ENCODE results near the gene ANK2. TPM values are rescaled to one million over a fixed set of nuclear protein-coding genes. Genes with fewer than 3 reads are reported as not detected.

ANK2 gene
- polyA plus RNA-seq, 4 donors: 53.4 to 70.7 (median 59.7) TPM

DNA sequence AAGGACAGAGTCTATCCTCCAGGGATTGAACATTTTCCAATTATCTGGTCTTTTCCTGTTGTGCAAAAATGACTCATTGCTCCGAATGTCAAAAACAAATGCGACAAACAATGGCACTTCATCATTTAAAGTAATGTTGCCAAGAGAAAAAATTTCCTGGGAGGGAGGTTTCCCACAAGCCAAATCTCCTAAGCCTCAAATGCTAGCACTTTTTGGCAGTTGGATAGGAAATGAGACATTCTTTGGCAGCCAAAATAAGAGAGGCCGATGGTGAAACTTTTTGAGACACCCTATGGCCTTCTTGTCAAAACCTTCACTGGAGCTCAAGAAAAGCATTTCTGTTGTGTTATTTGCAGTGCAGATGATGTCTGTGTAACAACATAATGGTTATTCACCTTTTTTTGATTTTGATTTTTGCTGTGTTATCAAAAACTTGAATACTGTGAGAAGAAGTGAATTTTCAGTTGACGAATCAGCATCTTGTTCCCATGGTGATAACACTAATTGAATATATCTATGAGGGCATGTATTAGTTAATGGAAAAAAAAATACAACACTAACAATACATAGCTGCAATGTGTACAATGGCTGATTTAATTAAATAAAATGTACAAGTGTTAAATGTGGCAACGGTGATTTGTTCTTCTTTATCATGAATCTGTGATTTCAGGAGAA is 333.8 kb downstream of the ANK2 start:
- no peak for DNase-seq (ENCODE audit: low read depth in 4 of 4, low spot score in 3 of 4)

DNA sequence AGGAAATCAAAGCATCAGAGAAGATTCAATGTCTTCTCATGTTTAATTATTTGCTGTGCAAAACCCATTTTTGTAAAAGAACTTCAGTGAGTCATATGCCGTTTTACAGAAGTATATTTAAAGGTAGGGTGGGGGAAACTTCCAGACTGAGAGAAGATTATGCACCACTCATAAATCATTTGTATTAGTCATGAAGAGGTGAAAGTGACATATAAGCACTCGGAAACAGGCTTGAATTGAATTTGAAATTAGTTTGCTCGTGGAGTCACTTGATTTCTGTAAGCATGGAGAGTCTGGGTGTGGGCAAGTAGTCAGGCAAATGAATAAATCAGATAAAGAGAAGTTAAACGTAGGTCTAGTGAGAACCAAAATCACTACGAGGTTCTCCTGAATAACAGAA is 335.1 kb downstream of the ANK2 start:
- no peak for DNase-seq (ENCODE audit: low read depth in 4 of 4, low spot score in 3 of 4)

DNA sequence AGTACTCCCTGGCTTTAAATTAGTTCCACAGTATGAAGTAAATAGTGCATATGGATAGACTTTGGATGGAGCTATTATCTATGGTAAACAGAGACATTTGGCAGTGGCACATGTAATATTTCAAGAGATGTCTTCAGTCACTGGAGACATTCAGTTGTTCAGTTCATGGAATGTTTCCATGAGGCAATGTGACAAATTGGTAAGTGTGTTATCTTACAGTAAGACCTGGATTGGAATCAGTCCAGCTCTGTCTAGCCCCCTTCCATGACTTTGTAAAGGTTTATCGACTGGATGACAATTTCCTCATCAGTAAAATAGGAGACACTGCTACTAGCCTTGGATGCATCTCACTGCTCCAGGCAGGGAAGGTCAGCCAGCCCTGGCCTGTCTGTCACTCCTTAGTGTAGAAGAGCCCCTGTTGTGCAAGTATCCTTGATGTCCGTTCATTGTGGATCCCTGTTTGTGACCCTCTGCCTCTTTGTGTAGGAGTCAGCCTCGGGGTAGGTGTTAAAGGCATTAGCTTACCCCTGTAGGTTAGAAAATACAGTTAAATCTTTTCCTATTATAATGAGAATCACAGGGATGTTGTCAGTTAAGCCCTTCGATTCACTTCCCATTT is 335.9 kb downstream of the ANK2 start:
- DNase-seq (ENCODE audit: low read depth in 4 of 4, low spot score in 3 of 4): no peak

DNA sequence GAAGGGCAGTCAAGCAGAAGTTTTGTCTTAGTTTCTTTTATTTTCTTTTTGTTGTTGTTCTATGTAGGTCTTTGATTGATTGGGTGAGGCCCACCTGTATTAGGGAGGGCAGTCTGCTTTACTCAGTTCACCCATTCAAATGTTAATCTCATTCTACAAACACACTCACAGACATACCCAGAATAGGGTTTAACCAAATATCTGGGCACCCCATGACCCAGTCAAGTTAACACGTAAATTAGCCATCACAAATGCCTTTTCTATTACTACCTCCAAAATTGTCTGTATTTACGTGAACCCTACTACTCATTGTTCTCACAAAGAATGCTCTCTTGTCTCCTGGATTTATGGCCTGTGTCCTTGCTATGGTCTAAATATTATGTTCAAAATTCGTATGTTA is 339.7 kb downstream of the ANK2 start:
- no peak for DNase-seq (ENCODE audit: low read depth in 4 of 4, low spot score in 3 of 4)

DNA sequence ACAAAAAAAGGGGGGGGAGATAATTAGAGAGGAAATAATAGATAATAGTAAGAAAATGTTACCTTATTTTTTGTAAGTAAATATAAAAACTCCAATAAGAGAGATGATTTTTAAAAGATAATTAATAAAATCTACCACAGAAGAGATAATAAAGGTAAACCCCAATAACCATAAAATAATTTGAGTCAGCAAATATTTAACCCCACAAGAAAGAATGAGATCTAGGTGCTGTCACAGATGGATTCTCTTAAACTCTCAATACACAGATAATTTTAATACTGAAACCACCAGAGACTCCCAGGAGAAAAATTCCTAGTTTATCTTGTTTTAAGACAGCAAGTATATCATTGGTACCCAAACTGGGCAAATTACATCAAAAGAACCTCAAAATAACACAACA is 341.4 kb downstream of the ANK2 start:
- DNase-seq (ENCODE audit: low read depth in 4 of 4, low spot score in 3 of 4): no peak

DNA sequence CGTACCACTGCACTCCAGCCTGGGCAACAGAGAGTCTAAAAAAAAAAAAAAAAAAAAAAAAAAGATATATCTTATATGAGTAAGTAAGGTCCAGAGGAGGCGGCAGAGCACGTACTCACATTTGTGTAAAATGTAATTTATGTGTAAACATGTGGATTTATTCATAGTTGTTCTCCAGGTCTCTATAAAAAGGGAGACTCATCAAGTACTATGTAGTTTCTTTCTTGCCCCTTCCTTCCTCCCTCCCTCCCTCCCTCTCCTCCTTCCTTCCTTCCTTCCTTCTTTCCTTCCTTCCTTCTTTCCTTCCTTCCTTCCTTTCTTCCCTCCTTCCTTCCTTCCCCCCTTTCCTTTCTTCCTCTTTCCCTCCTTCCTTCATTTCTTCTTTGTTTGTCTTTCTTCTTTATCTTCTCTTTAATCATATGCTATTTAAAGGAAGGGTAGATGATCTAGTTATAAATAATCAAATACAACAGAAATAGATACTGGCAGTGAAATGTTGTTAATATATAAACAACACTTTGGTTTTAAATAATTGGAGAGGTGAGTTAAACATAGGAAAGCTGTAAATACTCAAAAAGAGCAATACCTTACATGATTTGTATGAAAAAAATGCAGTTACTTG is 344.8 kb downstream of the ANK2 start:
- DNase-seq (ENCODE audit: low read depth in 4 of 4, low spot score in 3 of 4): no peak

DNA sequence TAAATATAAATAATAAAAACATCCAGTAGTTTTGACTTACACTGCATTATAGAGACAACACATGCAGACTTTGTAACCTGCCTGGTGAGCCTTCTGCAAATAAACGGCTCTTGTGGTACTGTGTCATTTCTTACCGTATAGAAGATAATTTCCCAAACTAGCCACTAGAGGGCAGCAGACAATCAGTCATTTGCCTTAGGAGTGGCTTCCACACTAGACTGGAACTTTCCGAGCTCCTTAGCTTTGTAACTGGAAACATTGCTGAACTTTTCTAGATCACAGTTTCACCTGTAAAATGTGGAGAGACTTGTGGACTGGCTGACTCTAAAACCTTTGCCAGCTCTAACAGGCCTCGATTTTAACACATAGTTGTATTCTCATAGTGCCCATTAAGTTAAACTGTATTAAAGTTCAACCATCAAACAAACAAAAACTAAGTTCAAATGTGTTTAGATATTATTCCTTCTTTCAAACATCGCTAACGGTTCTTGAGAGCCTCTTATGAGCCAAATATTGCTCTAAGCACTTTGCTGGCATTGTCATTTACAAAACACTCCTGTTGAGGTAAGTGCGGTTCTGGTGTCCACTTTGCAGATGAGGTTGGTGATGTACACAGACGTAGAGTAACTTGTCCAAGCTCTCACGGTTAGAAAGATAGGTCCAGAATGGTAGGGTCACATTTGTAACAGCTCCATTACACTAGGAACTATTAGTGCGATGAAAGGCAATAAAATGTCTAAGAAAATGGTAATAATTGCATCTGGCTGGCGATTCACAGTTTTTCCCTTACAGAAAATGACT is 345.5 kb downstream of the ANK2 start:
- peak; percentile 79 to 83 (median 82) for DNase-seq (ENCODE audit: low read depth in 4 of 4, low spot score in 3 of 4)

DNA sequence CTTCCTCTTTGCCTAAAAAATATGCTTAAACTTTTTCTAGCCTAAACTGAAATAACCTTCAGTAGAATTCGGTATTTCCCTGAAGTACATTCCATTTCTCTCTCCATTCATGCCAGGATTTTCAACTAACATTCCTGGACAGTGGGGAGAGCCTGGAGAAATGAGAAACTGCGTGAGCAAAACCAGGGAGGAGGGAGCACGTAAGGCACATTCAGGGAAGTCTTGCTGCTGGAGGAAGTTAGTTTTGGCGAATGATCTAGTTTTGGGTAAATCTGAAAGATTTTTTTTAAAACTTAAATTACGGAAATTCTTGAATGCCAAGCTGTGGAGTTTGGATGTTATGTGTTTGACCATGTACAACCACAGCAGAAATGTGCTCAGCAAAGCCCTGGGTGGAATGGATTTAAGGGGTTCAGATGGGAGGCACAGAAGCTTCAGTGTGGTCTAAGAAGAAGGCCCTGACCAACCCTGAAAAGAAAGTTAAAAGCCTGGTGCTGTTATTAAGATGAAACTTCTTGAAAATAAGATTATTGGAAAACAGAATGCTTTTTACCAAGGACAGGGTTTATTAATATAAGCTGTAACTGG is 347.8 kb downstream of the ANK2 start:
- DNase-seq (ENCODE audit: low read depth in 4 of 4, low spot score in 3 of 4): peak in 2 of 4 donors; percentile 12 to 25

DNA sequence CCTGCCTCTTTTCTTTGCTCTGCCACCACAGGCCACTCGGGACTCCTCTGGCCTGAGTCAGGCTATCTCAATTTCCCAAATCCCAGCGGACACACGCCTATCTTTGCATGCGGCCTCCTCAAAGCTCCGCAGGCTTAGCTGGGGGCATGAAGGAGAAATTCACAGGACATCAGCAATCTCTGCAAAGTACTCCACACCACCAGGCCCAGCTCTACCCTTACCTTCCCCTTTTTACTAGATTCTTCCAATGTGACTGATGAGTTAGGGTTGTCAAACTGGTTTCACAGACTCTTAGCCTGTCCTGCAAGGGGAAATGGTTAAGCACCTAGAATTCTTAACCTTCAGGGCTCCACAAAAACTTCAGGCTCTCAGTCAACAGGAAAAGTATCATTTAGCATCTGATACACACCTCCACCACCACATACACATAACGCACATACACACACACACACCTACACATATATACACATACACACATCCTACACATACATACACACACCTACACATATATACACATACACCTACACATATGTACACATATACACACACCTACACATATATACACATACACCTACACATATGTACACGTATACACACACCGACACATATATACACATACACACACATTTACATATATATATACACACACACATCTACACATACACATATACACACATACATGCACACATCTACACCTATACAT is 349.1 kb downstream of the ANK2 start:
- no peak for DNase-seq (ENCODE audit: low read depth in 4 of 4, low spot score in 3 of 4)

DNA sequence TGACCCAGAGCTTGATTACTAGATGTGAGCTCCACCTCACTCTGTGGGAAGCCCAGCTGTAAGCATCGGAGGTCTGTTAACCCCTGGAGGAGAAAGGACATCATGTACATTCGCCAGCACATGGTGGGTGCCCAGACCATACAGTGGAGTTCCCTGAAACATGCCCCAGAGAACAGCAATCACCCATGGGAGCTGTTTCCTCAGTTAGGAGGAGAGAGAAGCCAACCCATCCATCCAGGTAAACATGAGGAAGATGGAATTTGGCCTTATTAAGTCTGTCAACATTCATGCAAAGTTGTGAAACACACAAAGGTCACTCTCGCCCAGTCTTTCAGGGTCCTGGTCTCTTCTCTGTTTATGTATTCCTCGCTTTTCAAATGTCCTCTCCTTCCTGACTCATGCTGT is 354.7 kb downstream of the ANK2 start:
- DNase-seq (ENCODE audit: low read depth in 4 of 4, low spot score in 3 of 4): no peak

DNA sequence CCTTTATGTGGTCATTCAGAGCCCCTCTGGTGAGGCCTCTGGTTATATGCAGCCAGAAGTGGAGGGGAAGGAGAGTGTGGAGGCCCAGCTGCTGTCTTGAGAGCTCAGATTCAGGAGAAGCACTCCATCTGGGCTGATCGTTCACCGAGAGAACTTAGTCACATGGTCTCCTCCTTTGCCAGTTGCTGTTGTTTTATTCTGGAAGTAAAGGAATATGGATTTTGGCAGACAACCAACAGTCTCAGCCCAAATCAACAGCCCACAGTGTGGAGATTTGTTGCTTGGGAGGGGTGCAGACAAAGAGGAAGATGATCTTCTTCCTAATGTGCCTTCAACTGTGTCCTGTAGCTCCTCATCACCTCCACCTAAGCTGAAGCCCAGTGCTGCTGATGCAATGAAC is 355.4 kb downstream of the ANK2 start:
- DNase-seq (ENCODE audit: low read depth in 4 of 4, low spot score in 3 of 4): peak; percentile 33 to 38 (median 36)

DNA sequence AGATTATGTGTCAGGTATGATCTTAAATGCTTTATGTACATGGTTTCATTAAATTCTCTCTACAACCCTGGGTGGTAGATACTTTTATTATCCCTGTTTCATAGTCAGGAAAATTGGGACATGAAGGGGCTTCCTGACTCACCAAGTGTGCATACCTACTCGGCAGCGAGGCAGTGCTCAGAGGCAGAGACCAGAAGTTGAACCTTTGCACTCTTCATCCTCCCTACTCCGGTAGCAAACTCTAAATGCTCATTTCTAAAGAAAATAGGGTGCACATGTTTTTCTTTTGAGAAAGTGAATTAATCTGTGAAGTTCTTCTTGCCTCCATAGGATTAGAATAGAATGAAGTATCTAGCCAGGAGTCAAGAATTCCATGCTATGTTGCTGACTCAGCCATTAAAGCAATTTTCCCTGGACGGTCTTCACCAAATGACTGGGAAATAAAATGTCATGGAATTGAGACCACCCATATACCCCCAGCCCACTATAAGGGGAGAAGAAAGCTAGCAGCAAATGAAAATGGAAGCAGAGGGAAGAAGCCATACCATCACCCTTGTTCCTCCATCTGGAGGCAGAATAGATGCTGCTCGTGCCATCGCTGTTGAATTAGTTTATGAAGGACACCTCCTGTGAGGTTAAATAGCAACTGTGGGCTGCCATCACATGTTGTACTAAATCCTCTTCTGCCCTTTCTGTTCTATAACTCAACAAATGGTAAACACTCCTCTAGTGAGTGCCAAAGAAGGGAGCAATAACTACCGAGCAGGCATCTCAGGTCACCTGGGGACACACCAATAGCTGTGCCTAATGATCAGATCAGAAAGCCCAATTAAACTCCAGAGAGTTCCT is 356.6 kb downstream of the ANK2 start:
- no peak for DNase-seq (ENCODE audit: low read depth in 4 of 4, low spot score in 3 of 4)

DNA sequence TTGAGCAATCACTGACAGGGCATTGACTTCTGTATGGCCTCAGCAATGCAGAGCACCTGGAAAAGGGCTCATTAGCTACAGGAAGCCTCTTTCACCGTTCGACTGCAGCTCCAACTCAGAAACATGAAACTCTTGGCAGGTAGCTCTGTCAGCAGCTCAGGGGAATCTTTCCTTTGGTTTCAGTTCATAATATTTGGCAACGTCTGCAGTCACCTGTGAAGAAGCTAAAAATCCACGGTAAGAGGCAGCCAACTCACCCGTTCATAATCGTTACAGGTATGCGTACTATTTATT is 357.2 kb downstream of the ANK2 start:
- no peak for DNase-seq (ENCODE audit: low read depth in 4 of 4, low spot score in 3 of 4)

DNA sequence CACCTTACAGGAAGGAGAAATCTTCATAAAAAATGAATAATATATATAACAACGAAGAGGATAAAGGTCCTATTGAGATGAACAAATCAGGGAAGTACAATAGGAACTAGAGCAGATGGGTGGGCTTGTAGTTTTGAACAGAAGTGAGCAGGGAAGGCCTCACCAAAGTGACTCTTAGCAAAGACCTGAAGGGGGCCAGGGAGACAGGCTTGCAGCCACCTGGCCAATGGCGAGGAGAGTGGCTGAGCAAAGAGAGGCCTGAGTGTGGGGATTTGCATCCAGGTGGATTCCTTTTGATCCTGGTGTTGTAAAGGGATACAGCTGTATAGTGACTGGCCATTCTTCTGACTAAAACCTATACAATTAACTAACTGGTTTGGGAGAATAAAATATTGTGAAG is 358.0 kb downstream of the ANK2 start:
- DNase-seq (ENCODE audit: low read depth in 4 of 4, low spot score in 3 of 4): no peak

DNA sequence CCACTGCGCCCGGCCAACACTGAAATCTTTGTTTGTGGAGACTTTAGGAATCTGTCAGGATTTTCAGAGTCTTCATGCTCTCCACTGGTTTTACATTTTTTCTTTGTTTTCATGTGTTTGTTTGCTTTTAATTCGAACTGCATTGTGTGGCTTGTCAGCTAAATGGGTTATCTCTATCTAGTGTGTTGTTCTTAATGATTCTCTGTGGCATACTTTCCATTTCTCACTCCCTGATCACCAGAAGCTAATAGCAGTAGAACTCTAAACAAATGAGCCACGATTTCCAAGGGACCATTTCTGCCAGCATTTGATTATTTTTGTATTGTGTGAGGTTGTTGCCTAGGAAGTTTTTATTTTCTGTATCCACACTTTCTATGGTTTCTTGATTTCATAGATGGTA is 359.7 kb downstream of the ANK2 start:
- no peak for DNase-seq (ENCODE audit: low read depth in 4 of 4, low spot score in 3 of 4)

DNA sequence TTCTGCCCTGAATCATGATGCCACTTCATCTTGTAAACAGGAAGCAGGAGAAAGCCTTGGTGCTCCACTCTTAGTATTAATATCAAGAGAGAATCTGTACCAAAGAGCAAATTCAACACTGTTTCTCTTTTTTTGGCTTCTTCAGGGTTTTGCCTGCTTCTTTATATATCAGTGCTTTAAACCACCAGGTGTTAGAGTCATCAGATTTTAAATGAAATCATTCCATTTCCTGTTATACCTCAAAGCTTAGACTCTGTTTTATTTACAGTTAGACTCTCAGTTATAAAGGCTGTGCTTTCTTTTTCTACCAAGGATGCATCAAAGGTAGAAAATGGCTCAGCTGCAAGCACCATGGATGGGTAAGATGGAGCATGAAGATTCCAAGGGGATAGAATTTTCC is 361.2 kb downstream of the ANK2 start:
- no peak for DNase-seq (ENCODE audit: low read depth in 4 of 4, low spot score in 3 of 4)

DNA sequence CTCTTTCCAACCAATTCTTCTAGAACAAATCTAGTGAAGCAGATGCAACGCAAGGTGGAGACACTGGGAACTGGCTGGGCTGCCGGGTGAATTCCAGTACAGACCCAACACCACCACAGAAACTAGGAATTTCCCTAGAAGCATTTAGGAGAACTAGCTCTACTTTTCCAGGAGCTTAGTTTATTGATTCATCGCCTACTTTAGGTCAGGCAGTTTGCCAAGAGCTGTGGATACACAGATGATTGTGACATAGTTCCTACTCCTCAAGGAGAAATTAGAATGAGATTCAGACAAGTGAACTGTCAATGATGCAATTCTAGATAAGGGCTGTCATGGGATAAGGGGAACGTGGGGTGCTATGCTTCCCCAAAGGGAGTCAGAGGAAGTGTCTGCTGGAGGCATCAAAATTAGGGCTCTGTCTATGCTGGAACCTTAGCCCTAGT is 362.1 kb downstream of the ANK2 start:
- no peak for DNase-seq (ENCODE audit: low read depth in 4 of 4, low spot score in 3 of 4)

DNA sequence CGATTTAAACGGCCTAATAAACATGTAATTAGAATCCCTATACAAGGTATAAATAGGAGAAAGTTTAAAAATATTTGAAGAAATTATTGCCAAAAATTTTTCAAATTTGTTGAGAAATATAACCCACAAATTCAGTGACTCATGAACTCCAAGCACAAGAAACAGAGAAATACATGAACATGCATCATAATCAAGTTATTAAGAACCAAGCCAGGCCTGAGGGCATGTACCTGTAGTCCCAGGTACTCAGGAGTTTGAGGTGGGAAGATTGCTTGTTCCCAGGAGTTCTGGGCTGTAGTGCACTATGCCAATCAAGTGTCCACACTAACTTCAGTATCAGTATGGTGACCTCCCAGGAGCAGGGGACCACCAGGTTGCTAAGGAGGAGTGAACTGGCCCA is 370.2 kb downstream of the ANK2 start:
- no peak for DNase-seq (ENCODE audit: low read depth in 4 of 4, low spot score in 3 of 4)

DNA sequence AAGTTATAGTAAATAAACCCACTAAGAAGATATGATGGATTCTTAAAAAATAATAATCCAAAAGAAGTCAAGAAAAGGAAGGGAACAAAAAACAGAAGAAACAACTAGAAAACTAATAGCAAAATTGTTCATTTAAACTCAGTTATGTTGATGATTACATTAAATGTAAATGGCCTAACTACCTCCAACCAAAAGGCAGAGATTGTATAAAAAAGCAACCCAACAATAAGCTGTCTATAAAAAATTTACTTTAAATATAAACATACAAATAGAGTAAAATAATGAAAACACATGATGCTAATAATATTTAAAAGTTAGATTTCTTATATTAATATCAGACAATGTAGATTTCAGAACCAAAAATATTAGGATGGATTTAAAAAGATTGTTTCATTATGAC is 371.5 kb downstream of the ANK2 start:
- no peak for DNase-seq (ENCODE audit: low read depth in 4 of 4, low spot score in 3 of 4)

DNA sequence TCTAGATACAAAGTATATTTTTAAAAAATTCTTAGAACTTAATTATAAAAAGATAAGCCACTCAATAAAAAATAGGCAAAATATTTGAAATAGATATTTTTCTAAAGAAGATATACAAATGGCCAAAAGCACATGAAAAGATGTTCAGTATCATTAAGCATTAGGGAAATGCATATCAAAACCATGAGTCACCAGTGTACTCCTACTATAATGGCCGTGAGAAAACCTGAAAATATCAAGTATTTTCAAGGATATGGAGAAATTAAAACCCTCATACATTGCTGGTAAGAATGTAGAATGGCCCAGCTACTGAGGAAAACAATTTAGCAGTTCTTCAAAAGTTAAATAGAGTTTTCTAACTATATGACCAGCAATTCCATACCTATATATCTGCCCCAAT is 374.2 kb downstream of the ANK2 start:
- DNase-seq (ENCODE audit: low read depth in 4 of 4, low spot score in 3 of 4): no peak
